Naive thymus-derived CD8-positive, alpha-beta T cell (primary cell): ENCODE data around the gene BCKDK. TPM values are rescaled to one million over a fixed set of nuclear protein-coding genes. Genes with fewer than 3 reads are reported as not detected.
A peak's percentile ranks its signal among the peaks of the same experiment; 100 is the strongest.
"Not testable (repeated sequence)": the region's sequence is repeated elsewhere in the genome, so short reads cannot be mapped to it uniquely, and the experiment has no call there.

Source experiments
- ATAC-seq, 2 donors: fragments of 150-1000 bp; cut with Tn5 transposase in 1 of 2; sonication (Bioruptor Pico), chemical (Tn5 transposase) in 1 of 2; 1 replicate in 1 of 2; 2 replicates in 1 of 2; pipeline ENCODE4 v1.10.0; 2021; ENCODE audit warnings: mild to moderate bottlenecking in 2 of 2, moderate library complexity in 2 of 2
- POLR2A ChIA-PET: fragments of 350-600 bp; sonication (Branson Sonifier 250); formaldehyde crosslinking; loops from one replicate; lab custom pipeline; 2021; ENCODE audit warnings: antibody characterized with exemption; lab: Charles Lee
- DNase-seq, 10 donors: peaks; one replicate each; pipeline versions ENCODE4 v3.0.0 to v3.0.0-alpha.2; 2020 to 2022
- H3K27ac Mint-ChIP-seq, 10 donors: one replicate each; pipeline ENCODE4 v1.8.0; 2020 to 2022; ENCODE audit warnings: mild to moderate bottlenecking in 10 of 10, mixed read lengths in 10 of 10, moderate library complexity in 4 of 10, inconsistent platforms in 1 of 10
- H3K27me3 Mint-ChIP-seq, 5 donors: one replicate each; pipeline ENCODE4 v1.8.0; 2021 to 2022; ENCODE audit warnings: mixed read lengths in 5 of 5
- H3K36me3 Mint-ChIP-seq, 3 donors: one replicate each; pipeline ENCODE4 v1.8.0; 2020 to 2022; ENCODE audit warnings: mixed read lengths in 3 of 3, mild to moderate bottlenecking in 2 of 3, inconsistent platforms in 1 of 3
- H3K4me1 Mint-ChIP-seq, 4 donors: one replicate each; pipeline ENCODE4 v1.8.0; 2021 to 2022; ENCODE audit warnings: mixed read lengths in 4 of 4
- H3K4me3 Mint-ChIP-seq, 10 donors: one replicate each; pipeline ENCODE4 v1.8.0; 2020 to 2022; ENCODE audit warnings: mild to moderate bottlenecking in 10 of 10, mixed read lengths in 10 of 10, moderate library complexity in 6 of 10, inconsistent platforms in 1 of 10
- H3K9me3 Mint-ChIP-seq, 9 donors: one replicate each; pipeline ENCODE4 v1.8.0; 2020 to 2022; ENCODE audit warnings: mixed read lengths in 9 of 9, mild to moderate bottlenecking in 3 of 9, inconsistent platforms in 1 of 9, moderate library complexity in 1 of 9
- polyA plus RNA-seq, 3 donors: library from polyadenylated mRNA; unstranded; fragments of 300-500 nt; fragmentation: Illumina TruSeq; gene quantifications; one replicate each; pipeline ENCODE4 v1.2.3, GENCODE V29; 2021
- total RNA-seq, 8 experiments: library from RNA in 2 of 8; stranded (reverse) in 2 of 8; gene quantifications; one replicate each; pipeline ENCODE4 v1.2.3 and lab custom pipeline; 2021 to 2026

The BCKDK gene
- total and polyA plus RNA-seq, 5 experiments from 2014 or later = 17.1 to 30.8 (median 20.8) TPM

DNA sequence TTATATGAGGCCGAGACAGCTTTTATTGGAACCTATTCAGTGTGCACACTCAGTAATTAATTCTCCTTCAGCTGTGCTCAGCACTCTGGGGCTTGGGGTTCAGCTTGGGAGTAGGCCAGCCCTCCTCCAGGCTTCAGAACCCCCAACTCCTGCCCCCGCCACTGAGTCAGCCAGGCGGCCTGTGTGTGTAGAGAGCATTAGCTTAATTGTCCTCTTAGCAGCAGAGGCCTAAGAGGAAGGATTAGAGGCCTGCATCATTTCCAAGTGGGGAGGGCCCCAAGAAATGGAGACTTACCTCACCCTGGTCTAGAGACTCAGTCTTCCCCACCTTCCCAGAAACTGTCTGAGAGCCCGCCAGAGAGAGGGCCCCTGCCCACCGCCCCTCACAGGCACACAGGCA, 20.2 kb upstream of the BCKDK start:
- peak overlapping the region in 2 of 10 donors; percentile 51 to 75 for H3K27ac Mint-ChIP-seq
- no peak overlapping the region for H3K4me3 Mint-ChIP-seq

DNA sequence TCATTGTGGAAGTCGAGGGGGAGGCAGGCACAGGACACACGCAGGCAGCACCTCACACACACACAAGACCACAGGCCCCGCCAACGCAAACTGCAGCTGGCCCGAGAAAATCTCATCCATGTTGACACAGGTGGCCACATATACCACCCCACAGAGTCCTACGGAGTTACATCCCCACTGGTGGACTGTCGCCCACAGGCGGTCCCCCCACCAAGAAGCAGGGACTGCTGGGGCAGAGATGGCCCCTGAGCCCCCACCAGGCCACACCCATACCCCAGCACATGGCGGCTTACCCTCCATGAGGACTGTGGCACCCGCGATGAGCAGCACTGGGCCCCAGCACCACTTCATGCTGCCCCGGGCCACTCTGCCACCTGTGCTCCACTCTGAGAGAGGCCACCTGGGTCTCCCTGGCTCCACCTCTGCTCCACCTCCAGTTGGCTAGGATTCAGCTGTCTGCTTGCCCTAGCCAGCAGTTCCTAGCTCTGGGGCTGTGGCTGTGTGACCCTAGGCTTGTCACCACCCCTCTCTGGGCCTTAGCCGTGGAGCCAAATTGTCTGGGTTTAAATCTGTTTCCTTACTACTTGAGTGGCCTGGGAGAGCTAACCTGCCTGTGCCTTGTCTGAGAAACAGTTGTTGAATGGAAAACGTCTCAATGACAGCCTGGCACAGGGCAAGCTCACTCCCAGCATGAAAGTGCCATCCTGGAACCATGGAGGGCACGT, 19.6 kb upstream of the BCKDK start, which contains the start of gene PRSS53:
TSS of gene PRSS53 (minus strand) at position 485 of the 725 bp plus-strand sequence. CDS start at position 351, 134 bp downstream.
- no peaks in the 10 kb centered on the region for H3K27me3 Mint-ChIP-seq
- peaks cover 0 to 25% (median 2%) of the 10 kb centered on the region in 3 donors for H3K36me3 Mint-ChIP-seq
- H3K9me3 Mint-ChIP-seq = no peaks in the 10 kb centered on the region
- POLR2A ChIA-PET = interaction anchor here (1.7 kb wide), 1 partner anchor 15 kb away, joined by 6 read pairs; the partner anchor contains the start of genes ZNF646 and ZNF668
- peak within 1 kb of the TSS in 6 of 10 donors; percentile 15 to 82 (median 59) for H3K27ac Mint-ChIP-seq
- no peak for ATAC-seq
- peaks cover 5 to 19% (median 8%) of the 10 kb centered on the region in 4 donors for H3K4me1 Mint-ChIP-seq
- no peak within 1 kb of the TSS for H3K4me3 Mint-ChIP-seq
- DNase-seq = no peak

More for the DNA sequence above, 20.2 kb upstream of the BCKDK start:
- POLR2A ChIA-PET = interaction anchor here (1.7 kb wide), 1 partner anchor 15 kb away, joined by 6 read pairs; the partner anchor contains the start of genes ZNF646 and ZNF668
- H3K9me3 Mint-ChIP-seq = no peaks in the 10 kb centered on the region
- DNase-seq (no peak), ATAC-seq (no peak)
- H3K4me1 Mint-ChIP-seq = peaks cover 0 to 19% (median 7%) of the 10 kb centered on the region in 4 donors
- H3K27me3 Mint-ChIP-seq = no peaks in the 10 kb centered on the region
- H3K36me3 Mint-ChIP-seq = peaks cover 0 to 30% (median 2%) of the 10 kb centered on the region in 3 donors

DNA sequence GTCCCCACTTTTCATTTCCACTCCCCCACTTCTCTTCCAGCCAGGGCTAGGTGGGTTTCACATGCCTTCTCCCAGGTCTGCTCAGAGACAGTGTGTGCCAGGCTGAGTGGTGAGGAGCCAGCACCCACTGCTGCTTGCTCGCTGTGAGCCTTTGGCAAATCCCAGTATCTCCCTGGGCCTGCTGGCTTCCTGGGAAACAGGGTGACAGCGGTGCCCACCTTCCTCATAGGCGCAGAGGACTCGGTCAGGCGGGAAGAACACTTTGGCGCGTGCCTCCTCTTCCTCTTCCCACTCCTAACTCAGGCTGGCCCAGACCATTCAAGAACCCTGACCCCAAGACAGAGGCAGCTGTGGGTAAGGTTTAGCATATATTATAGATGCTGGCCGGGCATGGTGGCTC, 19.0 kb upstream of the BCKDK start:
- POLR2A ChIA-PET = no interaction called here
- peak overlapping the region in 3 of 10 donors; percentile 16 to 82 (median 67) for H3K27ac Mint-ChIP-seq
- H3K9me3 Mint-ChIP-seq = no peaks in the 10 kb centered on the region
- H3K4me3 Mint-ChIP-seq = no peak overlapping the region
- peaks cover 0 to 24% (median 2%) of the 10 kb centered on the region in 3 donors for H3K36me3 Mint-ChIP-seq
- no peak for DNase-seq
- no peaks in the 10 kb centered on the region for H3K27me3 Mint-ChIP-seq
- ATAC-seq = no peak
- peaks cover 11 to 24% (median 14%) of the 10 kb centered on the region in 4 donors for H3K4me1 Mint-ChIP-seq

DNA sequence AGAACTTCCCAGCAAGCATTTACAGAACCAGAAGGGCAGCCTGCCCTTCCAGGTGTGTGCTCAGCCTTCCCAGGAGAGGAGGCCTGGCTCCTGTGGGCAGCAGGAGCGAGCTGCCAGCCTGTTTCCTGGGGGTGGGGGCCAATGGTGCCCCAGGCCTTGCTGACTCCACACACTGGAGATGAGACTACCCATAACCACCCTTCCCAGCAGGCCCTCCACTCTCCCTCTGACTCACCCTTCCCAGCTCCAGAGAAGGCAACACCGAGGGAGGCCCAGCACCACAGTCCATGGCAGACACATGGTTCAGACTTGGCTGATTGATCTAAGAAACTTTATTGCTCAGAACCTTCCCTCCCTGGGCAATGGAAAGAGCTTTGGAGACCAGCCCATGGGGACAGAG, 17.6 kb upstream of the BCKDK start:
- Mint-ChIP-seq H3K9me3 (no peaks in the 10 kb centered on the region), H3K4me3 (no peak overlapping the region), H3K4me1 (peaks cover 13 to 30% (median 23%) of the 10 kb centered on the region in 4 donors), H3K27ac (peak overlapping the region in 2 of 10 donors; percentile 34 to 57), H3K36me3 (peaks cover 0 to 20% (median 2%) of the 10 kb centered on the region in 3 donors), H3K27me3 (no peaks in the 10 kb centered on the region)
- DNase-seq (no peak), ATAC-seq (no peak)
- POLR2A ChIA-PET = interaction anchor here (0.6 to 1.1 kb wide), 2 partner anchors 17 to 1284 kb away, joined by 3 to 4 read pairs; partner anchors contain the start of gene ZNF668

DNA sequence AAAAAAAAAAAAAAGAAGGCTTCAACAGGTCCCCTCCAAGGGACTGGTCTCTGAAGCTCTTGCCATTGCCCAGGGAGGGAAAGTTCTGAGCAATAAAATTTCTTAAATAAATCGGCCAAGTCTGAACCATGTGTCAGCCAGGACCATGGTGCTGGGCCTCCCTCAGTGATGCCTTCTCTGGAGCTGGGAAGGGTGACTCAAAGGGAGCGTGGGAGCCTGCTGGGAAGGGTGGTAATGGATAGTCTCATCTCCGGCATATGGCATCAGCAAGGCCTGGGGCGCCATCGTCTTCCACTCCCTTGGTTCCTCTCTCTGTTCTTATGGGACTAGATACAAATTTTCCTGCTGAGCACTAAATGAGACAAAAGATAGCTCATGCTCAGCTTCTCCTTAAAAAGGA, 15.9 kb upstream of the BCKDK start:
- Mint-ChIP-seq H3K9me3 (no peaks in the 10 kb centered on the region), H3K36me3 (peaks cover 0 to 15% (median 2%) of the 10 kb centered on the region in 3 donors), H3K4me1 (peaks cover 13 to 36% (median 32%) of the 10 kb centered on the region in 4 donors), H3K4me3 (peak overlapping the region in 7 of 10 donors; percentile 11 to 92 (median 57)), H3K27me3 (no peaks in the 10 kb centered on the region), H3K27ac (peak overlapping the region in 6 of 10 donors; percentile 11 to 75 (median 50))
- DNase-seq (no peak), ATAC-seq (no peak)
- POLR2A ChIA-PET = interaction anchor here (0.9 to 4.8 kb wide), 5 partner anchors 18 to 88 kb away, joined by 3 to 26 read pairs (median 5); partner anchors contain the start of genes FUS, KAT8, ZNF646 and ZNF668

DNA sequence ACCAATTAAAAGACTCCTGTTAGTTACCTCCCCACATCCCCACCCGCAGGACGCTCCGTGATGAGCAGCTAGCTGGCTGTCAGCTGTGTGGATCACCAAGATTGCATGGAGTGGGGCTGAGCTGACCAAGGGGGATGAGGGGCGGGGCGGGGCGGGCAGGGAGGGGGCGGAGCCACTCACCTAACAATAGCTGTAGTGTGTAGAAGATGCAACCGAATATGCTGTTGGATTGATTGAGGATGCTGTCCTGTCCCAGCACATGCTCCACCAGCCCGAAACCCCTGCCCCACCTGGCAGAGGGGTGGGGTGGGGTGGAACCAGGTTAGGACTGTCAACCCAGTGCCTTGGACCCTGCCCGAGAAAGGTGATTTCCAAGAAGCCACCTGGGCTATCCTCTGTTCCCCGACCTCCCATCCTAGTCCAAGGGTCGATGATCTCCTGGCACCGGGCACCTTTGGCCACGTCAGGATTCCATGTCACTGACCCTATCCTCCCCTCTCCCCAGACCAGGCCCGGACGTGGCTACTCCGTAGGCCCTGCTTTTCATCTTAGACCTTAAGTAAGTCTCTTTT, 15.0 kb upstream of the BCKDK start:
- H3K36me3 Mint-ChIP-seq = peaks cover 0 to 15% (median 2%) of the 10 kb centered on the region in 3 donors
- no peak for DNase-seq
- peak overlapping the region in 4 of 10 donors; percentile 11 to 76 (median 54) for H3K27ac Mint-ChIP-seq
- no peak for ATAC-seq
- POLR2A ChIA-PET = interaction anchor here (0.9 to 4.8 kb wide), 7 partner anchors 19 to 87 kb away, joined by 3 to 26 read pairs (median 5); partner anchors contain the start of genes FUS, KAT8, ZNF646 and ZNF668
- H3K27me3 Mint-ChIP-seq = no peaks in the 10 kb centered on the region
- H3K9me3 Mint-ChIP-seq = no peaks in the 10 kb centered on the region
- H3K4me1 Mint-ChIP-seq = peaks cover 13 to 36% (median 32%) of the 10 kb centered on the region in 4 donors
- H3K4me3 Mint-ChIP-seq = peak overlapping the region; percentile 41 to 92 (median 60)

DNA sequence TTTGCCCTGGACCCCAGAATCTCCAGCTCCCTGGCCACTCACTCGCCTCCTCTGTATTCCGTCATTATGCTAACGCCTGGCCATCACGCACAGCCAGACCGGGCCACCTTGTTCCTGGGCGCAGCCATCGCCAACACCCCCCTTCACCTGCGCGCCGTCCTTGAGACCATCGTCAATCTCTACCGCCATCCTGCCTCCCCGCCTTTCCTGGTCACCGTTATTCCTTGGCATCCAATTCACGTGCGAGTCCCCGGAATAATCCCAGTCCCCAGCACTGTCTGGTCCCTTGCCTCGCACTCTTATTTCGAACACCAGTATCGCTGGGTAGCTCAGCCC, 14.1 kb upstream of the BCKDK start:
- DNase-seq = no peak
- no peaks in the 10 kb centered on the region for H3K27me3 Mint-ChIP-seq
- H3K36me3 Mint-ChIP-seq = peaks cover 0 to 15% (median 2%) of the 10 kb centered on the region in 3 donors
- peak overlapping the region; percentile 63 to 96 (median 92) for H3K27ac Mint-ChIP-seq
- no peak for ATAC-seq
- H3K4me1 Mint-ChIP-seq = peaks cover 13 to 36% (median 32%) of the 10 kb centered on the region in 4 donors
- H3K4me3 Mint-ChIP-seq = peak overlapping the region; percentile 89 to 98 (median 92)
- H3K9me3 Mint-ChIP-seq = no peaks in the 10 kb centered on the region
- POLR2A ChIA-PET = interaction anchor here (0.7 to 4.8 kb wide), 7 partner anchors 20 to 238 kb away, joined by 3 to 26 read pairs (median 3); partner anchors contain the start of genes FUS, KAT8, ZNF646 and ZNF668

DNA sequence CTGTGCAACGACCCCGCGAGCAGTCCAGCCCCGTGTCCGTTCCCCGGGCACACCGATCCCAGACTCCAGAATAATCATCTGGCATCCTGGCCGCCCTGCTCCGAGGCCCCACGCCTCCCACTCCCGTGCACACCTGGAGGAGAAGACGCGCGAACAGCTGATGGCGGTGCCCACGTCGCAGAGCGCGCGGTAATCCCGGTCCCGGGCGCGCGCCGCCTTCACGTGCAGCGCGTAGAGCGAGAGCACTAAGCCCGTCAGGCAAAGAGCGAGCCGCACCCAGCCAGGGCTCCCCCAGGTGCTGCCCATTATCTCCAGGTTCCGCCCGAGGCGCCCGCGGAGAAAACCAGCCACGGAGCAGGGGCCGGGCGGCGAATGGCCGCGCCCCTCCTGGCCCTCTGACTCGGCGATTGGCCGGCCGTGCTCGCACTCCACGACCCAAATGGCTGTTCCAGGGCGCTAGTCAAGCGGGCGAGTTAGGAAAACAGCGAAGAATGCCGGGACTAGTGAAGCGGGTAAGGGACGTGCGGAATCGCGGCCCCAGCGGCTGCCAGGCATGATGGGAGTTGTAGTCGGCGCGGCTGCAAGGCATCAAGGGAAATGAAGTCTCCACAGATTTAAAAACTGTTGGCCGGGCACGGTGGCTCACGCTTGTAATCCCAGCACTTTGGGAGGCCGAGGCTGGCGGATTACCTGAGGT, 13.6 kb upstream of the BCKDK start, which contains the start of gene VKORC1:
TSS of gene VKORC1 (minus strand) at position 374 of the 697 bp plus-strand sequence. CDS start at position 306, 68 bp downstream.
- H3K4me1 Mint-ChIP-seq = peaks cover 13 to 36% (median 32%) of the 10 kb centered on the region in 4 donors

DNA sequence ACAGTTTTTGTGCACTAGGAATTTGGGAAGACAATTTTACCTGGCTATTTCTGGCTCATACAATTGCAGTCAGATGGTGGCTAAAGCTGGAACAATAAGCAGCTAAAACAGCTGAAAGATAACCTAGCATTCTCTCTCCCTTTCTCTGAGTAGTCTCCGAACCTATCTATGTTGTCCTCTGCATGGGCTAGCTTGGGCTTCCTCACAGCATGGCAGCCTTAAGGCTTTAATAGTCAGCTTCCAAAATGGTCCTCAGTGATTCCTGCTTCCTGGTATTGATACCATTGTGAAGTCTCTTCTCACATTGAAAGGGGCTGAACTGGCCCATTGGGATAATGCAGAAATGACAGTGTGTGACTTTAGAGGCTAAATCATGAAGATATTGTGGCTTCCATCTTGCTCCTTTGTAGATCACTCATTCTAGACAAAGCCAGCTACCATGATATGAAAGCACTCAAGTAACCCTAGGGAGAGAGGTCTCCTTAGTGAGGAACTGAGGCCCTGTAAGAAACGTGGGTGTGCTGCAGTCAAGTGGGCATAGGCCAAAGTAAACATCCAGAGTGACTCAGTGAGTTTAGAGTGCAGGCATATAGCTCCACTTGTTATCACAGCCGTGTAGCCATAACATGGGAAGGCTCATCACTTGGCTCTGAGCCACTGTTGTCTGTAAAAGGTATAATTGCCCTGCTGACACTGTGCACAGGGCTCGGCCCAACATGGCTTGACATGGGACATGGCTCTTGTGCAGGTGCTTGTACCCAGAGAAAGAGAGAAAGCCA, 8.1 kb upstream of the BCKDK start:
- Mint-ChIP-seq H3K4me3 (no peak overlapping the region), H3K4me1 (peaks cover 5 to 14% (median 10%) of the 10 kb centered on the region in 4 donors), H3K27me3 (no peaks in the 10 kb centered on the region), H3K36me3 (no peaks in the 10 kb centered on the region), H3K9me3 (peaks cover 0 to 3% (median 0%) of the 10 kb centered on the region in 9 donors), H3K27ac (no peak overlapping the region)
- DNase-seq (no peak), ATAC-seq (no peak)
- POLR2A ChIA-PET = interaction anchor here (1.2 to 1.3 kb wide), 2 partner anchors 80 to 115 kb away, joined by 4 to 5 read pairs; no protein-coding TSS in a partner anchor

More for the DNA sequence above, 13.6 kb upstream of the BCKDK start, which contains the start of gene VKORC1:
- no peaks in the 10 kb centered on the region for H3K9me3 Mint-ChIP-seq
- DNase-seq (peak; percentile 68 to 89 (median 82)), ATAC-seq (peak; percentile 91 to 95)
- no peaks in the 10 kb centered on the region for H3K27me3 Mint-ChIP-seq
- peak within 1 kb of the TSS; percentile 89 to 98 (median 92) for H3K4me3 Mint-ChIP-seq
- POLR2A ChIA-PET = interaction anchor here (0.6 to 4.8 kb wide), 8 partner anchors 21 to 237 kb away, joined by 3 to 26 read pairs (median 3); partner anchors contain the start of genes FUS, KAT8, ZNF646 and ZNF668
- peak within 1 kb of the TSS; percentile 63 to 96 (median 92) for H3K27ac Mint-ChIP-seq
- peaks cover 0 to 13% (median 2%) of the 10 kb centered on the region in 3 donors for H3K36me3 Mint-ChIP-seq

DNA sequence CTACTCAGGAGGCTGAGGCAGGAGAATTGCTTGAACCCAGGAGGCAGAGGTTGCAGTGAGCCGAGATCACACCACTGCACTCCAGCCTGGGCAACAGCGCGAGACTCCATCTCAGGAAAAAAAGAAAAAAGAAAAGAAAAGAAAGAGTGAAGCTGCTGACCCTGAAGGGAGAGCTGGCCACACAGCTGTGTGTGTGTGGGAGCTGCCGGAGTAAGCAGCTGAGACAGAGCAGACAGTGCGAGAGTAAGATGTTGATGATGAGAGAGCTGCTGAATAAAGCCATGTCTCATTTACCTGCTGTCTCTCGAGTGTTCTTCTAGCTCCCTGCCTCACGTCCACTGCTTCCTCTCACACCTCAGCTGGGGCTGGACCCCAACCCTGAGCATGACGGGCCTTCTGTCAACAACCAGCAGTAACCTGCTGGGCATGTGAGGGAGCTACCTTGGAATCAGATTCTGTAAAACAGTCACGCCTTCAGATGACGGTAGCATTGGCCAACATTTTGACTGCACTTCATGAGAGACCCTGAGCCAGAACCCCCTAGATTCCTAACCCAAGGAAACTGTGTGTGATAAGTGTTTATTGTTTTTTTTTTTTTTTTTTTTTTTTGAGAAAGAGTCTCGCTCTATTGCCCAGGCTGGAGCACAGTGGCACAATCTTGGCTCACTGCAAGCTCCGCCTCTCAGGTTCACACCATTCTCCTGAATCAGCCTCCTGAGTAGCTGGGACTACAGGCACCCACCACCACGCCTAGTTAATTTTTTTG, 7.1 kb upstream of the BCKDK start:
- H3K9me3 Mint-ChIP-seq, ATAC-seq, H3K36me3 Mint-ChIP-seq, DNase-seq, H3K4me3 Mint-ChIP-seq, H3K27me3 Mint-ChIP-seq: not testable (repeated sequence)
- peak overlapping the region in 1 of 10 donors; percentile 63 for H3K27ac Mint-ChIP-seq
- POLR2A ChIA-PET = interaction anchor here (0.6 to 1.3 kb wide), 7 partner anchors 13 to 297 kb away, joined by 3 to 7 read pairs (median 3); partner anchors contain the start of genes KAT8, ZNF646 and ZNF668
- peaks cover 2 to 11% (median 7%) of the 10 kb centered on the region in 4 donors for H3K4me1 Mint-ChIP-seq
